WERI-Rb-1 (cell line): Measurements from ENCODE around the gene FBXO24.

ENCODE experiments used
- DNase-seq: peaks from one replicate; pipeline ENCODE4 v3.0.0-alpha.2; 2020
- H3K27ac ChIP-seq: fragments of 250-450 bp; sonication (Bioruptor Pico); 2 replicates; pipeline ENCODE4 v1.5.1; 2020; ENCODE audit warnings: mild to moderate bottlenecking, moderate library complexity
- H3K27me3 ChIP-seq: fragments of 250-450 bp; sonication (Bioruptor Pico); 2 replicates; pipeline ENCODE4 v1.5.1; 2021; ENCODE audit warnings: mild to moderate bottlenecking, low read depth, moderate library complexity; ENCODE audit not compliant: insufficient read depth, severe bottlenecking
- H3K36me3 ChIP-seq: fragments of 250-450 bp; sonication (Bioruptor Pico); 2 replicates; pipeline ENCODE4 v1.5.1; 2020; ENCODE audit warnings: mild to moderate bottlenecking, moderate library complexity
- H3K4me3 ChIP-seq: 2 replicates; pipeline ENCODE4 v1.5.1; 2011; ENCODE audit warnings: low read depth, mild to moderate bottlenecking, control low read depth, low read length
- H3K9me3 ChIP-seq: fragments of 250-450 bp; sonication (Bioruptor Pico); 2 replicates; pipeline ENCODE4 v1.5.1; 2021; ENCODE audit warnings: mild to moderate bottlenecking, moderate library complexity; ENCODE audit not compliant: severe bottlenecking
- TF ChIP-seq, protein P1 (sequence below): IDR thresholded peaks from 2 replicates; pipeline ENCODE4 v1.5.1; 2011; ENCODE audit warnings: low read depth, mild to moderate bottlenecking, control low read depth, inconsistent platforms, low read length

The FBXO24 gene

DNA sequence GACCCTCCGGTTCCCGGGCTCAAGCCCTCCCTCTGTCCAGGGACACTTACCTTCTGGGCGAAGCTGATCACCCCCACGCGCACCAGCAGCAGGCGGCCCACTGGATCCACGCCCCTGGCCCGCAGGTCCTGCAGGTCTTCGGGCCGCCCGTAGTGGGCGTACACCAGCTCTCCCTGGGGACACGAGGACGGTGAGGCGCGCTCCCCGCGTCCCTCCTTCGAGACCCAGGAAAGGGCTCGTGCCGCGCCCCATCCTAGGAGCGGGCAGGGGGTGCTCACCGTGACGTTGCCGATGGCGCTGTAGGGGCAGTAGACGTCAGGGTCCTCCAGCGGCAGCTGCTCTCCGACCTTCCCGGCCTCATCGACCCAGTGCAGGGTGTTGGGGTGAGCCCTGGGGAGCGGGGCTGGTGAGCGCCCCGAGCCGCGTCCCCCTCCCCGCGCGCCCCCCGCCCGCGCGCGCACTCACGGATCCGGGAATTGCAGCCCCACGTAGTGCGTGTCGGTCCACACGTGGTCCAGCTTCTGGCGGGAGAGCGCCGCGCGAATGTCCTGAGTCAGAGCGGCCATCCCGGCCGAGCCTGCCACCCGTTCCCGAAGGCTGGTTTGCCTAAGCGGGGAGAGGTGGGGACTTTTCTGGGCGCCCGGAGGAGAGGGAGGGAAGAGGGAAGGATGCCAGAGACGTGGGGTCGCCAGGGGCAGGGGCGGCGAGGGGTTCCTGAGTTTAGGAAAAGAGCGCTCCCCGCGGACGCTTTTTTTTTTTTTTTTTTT, 47.0 kb downstream of the FBXO24 start:
- no peaks in the 10 kb centered on the region for H3K27me3 ChIP-seq
- H3K4me3 ChIP-seq: peak overlapping the region; percentile 48
- TF ChIP-seq, protein P1, sequence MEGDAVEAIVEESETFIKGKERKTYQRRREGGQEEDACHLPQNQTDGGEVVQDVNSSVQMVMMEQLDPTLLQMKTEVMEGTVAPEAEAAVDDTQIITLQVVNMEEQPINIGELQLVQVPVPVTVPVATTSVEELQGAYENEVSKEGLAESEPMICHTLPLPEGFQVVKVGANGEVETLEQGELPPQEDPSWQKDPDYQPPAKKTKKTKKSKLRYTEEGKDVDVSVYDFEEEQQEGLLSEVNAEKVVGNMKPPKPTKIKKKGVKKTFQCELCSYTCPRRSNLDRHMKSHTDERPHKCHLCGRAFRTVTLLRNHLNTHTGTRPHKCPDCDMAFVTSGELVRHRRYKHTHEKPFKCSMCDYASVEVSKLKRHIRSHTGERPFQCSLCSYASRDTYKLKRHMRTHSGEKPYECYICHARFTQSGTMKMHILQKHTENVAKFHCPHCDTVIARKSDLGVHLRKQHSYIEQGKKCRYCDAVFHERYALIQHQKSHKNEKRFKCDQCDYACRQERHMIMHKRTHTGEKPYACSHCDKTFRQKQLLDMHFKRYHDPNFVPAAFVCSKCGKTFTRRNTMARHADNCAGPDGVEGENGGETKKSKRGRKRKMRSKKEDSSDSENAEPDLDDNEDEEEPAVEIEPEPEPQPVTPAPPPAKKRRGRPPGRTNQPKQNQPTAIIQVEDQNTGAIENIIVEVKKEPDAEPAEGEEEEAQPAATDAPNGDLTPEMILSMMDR: peak; percentile 54; the same call in 1 of the 2 replicates
- H3K27ac ChIP-seq: 0 out of 2 replicates have a peak overlapping the region, but pooled peaks have one; percentile 5
- no peaks in the 10 kb centered on the region for H3K9me3 ChIP-seq
- H3K36me3 ChIP-seq: no peaks in the 10 kb centered on the region
- DNase-seq: peak; percentile 68

DNA sequence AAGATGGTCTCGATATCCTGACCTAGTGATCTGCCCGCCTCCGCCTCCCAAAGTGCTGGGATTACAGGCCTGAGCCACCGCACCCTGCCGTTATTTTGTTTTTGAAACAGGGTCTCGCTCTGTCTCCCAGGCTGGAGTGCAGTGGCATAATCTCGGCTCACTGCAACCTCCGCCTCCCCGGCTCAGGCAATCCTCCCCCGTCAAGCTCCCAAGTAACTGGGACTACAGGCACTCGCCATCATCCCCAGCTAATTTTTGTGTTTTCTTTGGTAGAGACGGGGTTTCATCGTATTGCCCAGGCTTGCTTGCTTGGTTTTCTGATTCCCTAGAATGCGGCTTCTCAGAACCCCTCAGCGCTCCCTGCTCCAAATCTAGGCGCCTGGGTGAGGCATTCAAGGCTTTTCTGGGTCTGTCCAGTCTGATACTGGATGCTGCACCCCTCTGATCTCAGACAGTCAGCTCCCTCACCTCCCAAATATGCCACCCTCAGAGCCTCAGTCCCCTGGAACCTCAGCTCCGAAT, 53.9 kb downstream of the FBXO24 start:
- TF ChIP-seq, protein P1: no peak
- no peak overlapping the region for H3K27ac ChIP-seq

DNA sequence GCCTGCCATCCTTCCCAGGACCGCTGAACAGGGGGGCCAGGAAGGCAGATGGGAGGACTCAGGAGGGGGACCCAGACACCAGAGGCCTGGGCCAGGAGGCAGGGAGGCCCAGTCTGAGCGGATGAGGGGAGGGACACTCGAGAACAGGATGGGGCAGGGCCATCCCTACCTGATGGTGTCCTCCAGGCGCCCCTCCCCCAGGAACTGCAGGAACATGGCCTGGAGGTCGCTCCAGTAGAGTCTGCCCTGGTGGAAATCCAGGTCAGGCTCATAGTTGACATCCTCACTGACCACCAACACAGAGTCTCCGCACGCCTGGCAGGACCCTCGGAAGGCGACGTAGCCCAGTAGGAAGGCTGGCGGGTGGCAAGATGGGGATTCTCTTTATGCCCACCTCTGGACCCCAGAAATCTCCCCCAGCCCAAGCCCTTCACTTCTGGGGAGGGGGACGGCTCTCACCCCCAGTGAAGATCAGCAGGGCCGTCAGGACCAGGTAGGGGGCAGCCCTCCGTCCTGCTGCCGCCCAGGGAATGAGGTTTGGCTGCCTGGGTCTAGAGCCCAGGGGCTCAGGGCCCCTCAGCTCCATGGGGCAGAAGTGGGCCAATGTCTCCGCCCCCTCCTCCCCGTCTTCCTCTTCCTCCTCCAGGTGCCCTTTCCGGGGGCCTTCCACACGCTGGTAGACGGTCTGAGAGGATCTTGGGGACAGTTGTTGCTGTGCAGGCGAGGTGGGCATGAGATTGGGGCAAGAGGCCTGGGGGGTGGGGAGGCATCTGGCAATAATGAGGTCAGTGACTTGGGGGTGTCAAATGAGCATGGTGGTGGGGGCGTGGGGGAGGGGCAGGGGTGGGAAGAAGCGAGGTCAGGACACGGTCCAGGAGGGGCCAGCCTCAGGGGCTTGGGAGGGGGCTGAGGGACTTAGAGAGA, 54.7 kb downstream of the FBXO24 start:
- H3K27ac ChIP-seq: no peak overlapping the region
- no peaks in the 10 kb centered on the region for H3K9me3 ChIP-seq
- TF ChIP-seq, protein P1: no peak
- DNase-seq: no peak
- no peaks in the 10 kb centered on the region for H3K36me3 ChIP-seq
- no peaks in the 10 kb centered on the region for H3K27me3 ChIP-seq
- no peak overlapping the region for H3K4me3 ChIP-seq

More for the DNA sequence above, 53.9 kb downstream of the FBXO24 start:
- Histone ChIP-seq H3K9me3 (no peaks in the 10 kb centered on the region), H3K27me3 (no peaks in the 10 kb centered on the region), H3K4me3 (no peak overlapping the region), H3K36me3 (no peaks in the 10 kb centered on the region)
- DNase-seq: no peak

DNA sequence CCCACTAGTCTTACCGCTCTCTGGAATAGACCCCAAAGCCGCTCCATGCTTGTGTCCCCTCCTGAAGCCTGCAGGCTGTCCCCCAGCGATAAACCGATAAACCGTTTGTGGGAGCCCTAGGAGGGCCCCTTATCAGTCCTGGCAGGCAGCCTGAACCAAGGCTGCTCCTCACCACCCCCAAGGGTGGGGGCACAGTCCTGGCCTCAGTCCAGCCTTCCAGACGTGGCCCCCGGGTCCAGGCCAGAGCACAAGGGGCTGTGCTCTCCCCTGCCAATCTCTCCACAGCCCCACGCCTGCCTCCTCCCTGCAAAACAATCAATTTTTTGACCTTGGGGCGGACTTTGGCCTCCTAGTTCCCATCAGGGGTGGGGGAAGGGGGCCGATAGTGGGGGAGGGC, 55.3 kb downstream of the FBXO24 start, which contains the start of gene TFR2:
Gene TFR2 (minus strand): TSS at position 90 of the 397 bp plus-strand sequence. CDS start 43 bp downstream, at position 47.
- Histone ChIP-seq H3K27me3 (no peaks in the 10 kb centered on the region), H3K4me3 (no peak within 1 kb of the TSS), H3K36me3 (no peaks in the 10 kb centered on the region; the same call in 1 of the 2 replicates), H3K9me3 (no peaks in the 10 kb centered on the region), H3K27ac (no peak within 1 kb of the TSS)
- TF ChIP-seq, protein P1: no peak
- no peak for DNase-seq

DNA sequence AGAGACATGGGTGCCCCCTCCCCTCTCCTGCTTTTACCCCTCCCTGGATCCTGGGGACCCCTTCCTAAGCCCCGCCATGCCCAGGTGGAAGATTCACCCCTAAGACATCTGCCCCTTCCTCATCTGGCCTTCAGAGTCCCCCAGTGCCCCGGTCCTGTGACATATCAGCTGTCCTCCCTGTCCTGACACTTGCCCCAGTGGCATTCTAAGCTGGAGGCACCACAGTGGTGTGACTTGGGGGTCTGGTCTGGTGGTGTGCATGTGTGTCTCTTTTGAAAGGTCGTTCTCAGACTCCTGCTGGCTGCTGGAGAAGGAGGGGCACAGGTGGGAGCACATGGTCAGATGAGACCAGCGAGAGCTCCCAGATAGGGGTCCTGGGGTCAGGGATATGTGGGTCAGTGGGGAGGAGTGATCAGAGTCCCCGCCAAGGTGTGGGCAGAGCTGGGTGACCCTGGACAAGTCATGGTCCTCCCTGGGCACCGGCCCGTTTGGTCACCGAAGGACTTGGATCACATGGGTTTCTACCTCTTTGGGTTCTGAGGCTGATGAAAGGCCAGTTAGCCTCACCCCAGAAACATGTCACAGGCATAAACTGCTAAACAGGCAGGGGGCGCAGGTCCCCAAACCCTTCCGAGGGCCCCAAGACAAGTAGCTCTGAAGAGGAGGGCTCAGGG, 55.9 kb downstream of the FBXO24 start:
- TF ChIP-seq, protein P1: no peak
- Histone ChIP-seq H3K27me3 (no peaks in the 10 kb centered on the region), H3K4me3 (no peak overlapping the region), H3K9me3 (no peaks in the 10 kb centered on the region), H3K36me3 (no peaks in the 10 kb centered on the region; the same call in 1 of the 2 replicates), H3K27ac (no peak overlapping the region)
- no peak for DNase-seq
